GM18867 (cell line): ENCODE results near the gene SLCO1A2.
A peak's percentile ranks its signal among the peaks of the same experiment; 100 is the strongest.

Source experiments
- ATAC-seq: cut with Tn5 transposase; IDR thresholded peaks from one replicate; pipeline ENCODE4 v1.9.1; 2021; ENCODE audit warnings: mild to moderate bottlenecking, moderate library complexity; ENCODE audit not compliant: unreplicated experiment

SLCO1A2 gene

GRCh38 chr12:21336656-21337055 is 1.9 kb upstream of the SLCO1A2 start:
- ATAC-seq: no peak

DNA sequence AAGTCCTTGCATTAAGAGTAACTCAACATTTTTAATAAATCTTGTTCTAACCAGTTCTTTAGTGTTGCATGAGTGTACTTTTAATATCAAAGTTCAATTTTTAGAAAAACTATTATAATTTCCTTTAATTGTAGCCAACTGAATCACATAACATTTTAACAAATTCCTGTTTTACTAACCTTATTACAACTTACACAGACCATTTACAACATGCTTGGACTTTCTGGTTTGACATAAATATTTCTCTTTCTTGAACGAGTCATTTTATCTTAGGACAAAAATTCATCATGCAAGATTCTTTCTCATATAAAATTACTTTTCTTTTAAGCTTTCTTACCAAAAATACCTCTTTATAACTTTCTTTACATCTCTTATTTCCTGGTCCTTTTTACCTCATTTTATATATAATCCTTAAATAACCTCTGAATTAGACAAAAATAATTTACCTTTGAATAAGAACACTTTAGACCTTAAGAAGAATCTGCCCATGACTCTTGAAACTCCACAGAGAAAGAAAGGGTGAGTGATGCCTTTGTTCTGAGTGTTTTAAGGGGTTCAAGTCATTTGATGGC is 3.9 kb downstream of the SLCO1A2 start:
- ATAC-seq: no peak

GRCh38 chr12:21328578-21328977 is 6.1 kb downstream of the SLCO1A2 start:
- no peak for ATAC-seq

DNA sequence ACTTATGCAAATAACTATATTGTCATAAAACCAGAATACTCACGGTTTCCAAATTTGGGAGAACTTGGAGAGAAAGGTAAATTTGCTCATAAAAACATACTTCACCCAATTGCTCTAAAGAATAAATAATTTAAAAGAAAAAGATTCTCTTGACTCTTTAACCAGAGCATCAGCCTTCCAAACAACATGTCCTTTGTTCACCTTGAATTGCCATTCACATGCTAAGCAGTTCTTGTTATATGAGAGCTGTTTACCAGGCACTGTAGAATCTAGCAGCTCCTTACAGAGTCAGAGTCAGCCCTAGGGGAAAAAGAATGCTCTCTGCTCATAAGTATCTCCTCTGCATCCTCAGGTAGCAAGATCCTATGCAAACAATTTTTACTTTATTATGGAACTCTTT is 10.2 kb downstream of the SLCO1A2 start:
- ATAC-seq: no peak

DNA sequence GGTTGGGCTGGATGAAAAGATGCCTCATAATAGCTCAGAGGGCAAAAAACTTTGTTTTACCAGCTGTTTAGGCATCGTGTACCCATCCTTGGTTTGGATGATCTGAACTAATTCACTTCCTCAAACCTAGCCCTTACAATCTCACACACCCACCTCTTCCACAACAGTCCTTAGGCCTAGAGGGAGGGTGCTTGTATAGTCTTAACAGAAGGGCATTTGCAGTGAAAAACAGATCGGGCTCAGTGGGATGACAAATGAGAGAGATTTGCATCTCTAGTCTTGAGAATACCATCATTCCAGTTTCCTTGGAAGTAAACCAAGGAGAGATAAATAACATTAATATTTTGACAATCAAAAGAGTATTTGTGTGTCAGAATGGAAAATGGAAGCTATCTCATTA is 11.0 kb downstream of the SLCO1A2 start:
- no peak for ATAC-seq

DNA sequence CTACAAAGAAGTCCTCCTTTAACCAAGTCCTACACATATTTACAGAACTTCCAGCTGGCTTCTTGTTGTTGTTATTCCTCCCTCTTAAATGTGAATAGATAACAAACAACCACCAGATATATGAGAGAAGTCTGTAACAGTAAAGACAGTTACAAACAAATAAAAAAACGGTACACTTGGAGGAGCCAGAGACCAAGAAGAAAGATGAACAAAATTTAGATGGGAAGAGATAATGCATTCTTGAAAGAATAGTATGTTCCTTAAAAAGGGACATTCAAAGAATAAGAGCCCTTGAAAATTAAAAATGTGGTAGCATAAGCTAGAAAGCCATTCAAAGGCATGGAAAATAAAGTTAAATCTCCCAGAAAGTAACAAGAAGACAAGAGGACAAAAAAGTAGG is 25.9 kb downstream of the SLCO1A2 start:
- no peak for ATAC-seq

DNA sequence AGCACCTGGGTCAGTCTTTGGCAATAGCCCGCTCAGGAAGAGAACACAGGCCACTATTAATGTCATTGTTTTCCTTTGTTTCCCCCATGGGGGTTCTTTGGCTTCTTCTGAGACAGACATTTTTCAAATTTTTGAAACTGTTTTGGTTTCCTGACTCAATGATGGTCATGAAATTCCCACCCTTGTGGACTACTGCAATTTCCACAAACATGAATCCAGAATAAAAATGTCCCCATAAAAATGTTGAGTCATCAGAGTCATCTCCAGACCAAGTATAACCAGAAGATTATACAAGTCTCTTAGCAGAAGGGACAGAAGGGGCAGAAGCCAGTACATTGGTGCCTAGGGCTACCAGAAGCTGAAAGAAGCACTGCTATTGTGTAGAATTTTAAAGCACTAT is 29.1 kb downstream of the SLCO1A2 start:
- ATAC-seq: no peak

GRCh38 chr12:21300632-21301031 is 34.1 kb downstream of the SLCO1A2 start:
- no peak for ATAC-seq

GRCh38 chr12:21296751-21297406 is 37.8 kb downstream of the SLCO1A2 start:
- peak; percentile 73 for ATAC-seq

DNA sequence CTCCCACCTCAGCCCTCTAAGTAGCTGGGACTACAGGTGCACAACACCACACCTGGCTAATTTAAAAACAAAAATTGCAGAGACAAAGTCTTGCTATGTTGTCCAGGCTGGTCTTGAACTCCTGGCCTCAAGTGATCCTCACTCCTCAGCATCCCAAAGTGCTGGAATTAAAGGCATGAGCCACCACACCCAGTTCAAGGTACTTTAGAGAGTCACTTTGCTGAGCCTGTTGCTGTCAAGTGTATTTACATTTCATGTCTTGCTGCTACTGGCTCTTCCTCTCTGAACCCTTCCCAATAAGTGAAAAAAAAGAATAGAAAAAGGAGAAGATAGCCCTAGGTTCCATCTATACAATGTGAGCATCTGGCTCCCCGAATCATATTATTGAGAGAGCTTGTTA is 38.4 kb downstream of the SLCO1A2 start:
- ATAC-seq: peak; percentile 11

DNA sequence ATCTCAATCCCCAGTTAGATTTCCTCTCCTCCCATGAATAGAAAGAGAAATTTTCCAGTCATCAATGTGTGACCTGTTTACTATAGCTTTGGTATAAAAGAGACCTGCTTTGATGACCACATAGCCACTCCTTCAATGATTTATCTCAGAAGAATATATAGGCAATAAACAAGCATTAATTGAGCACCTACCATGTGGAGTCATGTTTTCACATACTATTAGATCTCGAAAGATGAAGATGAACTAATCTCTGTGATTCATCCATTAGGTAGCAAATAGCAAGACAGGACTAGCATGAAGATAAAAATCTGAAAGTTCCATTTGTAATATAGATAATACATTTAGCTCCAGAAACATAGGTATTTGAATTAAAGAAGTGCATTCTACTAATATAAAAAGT is 40.5 kb downstream of the SLCO1A2 start:
- no peak for ATAC-seq

DNA sequence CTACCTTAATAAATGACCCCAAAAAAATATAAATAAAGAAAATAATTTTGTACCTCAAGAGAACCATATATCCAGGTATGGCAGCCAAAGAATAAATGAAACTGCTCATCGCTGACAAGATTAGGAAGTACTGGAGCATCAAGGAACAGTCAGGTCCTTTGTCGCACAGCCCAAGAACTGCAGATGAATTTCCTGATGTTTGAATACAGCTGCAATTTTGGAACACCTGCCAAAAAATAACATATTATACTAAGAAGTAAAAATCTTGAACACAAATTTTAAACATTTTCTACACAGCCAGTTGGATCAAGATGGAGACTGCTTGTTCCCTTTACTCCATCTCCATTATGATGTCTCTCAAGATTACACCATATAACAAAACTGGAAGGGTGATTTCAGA is 42.6 kb downstream of the SLCO1A2 start:
- ATAC-seq: no peak

DNA sequence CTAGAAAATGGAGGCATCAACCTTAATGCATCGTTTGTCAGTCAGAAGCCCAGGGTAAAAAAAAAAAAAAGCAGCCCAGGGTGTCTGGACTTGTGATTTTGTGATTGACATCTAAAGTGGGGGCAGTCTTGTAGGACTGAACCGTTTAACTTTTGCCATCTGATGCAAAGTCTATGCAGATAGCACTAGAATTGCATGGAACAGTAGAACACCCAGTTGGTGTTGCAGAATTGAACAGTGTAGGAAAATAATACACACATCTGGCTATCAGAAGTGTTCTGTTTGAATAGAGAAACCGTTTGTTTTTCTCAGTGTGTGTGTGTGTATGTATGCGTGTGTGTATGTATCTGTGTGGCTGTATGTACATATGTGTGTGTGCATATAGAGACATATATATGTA is 45.0 kb downstream of the SLCO1A2 start:
- no peak for ATAC-seq

DNA sequence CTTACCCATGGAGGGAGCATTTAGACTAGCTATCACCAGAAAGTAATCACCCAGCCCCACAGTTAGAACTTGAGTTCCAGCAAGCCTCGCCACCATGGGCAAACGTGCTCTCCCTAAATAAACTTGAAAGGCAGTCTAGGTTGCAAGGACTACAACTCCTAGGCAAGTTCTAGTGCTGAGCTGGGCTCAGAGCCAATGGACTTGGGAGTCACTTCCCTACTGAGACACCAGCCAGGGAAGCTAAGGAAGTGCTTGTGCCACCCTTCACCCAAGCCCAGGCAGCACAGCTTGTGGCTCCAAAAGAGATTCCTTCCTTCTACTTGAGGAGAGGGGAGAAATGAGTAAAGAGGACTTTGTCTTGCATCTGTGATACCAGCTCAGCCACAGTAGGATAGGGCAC is 57.9 kb downstream of the SLCO1A2 start:
- no peak for ATAC-seq

GRCh38 chr12:21265932-21266331 is 68.8 kb downstream of the SLCO1A2 start:
- ATAC-seq: no peak

DNA sequence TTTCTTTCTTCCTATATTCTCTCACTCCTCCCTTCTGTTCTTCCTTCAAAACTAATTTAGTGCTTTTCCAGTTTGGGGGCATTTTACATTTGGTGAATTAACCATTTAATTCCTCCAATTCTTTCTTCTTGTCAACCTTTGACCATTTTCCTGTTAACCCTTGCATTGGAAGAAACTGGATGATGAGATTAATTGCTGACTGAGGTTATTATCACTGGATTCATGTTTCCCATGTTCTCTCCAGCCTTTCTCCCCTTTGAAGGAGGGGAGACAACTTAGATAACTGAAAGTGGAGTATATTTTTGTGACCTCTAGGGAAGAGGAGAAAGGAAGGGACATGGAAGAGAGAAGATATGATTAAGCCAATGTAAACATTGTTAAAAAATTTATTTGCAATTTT is 70.5 kb downstream of the SLCO1A2 start:
- no peak for ATAC-seq

- ATAC-seq: no peak
These were observed 77.5 kb downstream of the SLCO1A2 start for GRCh38 chr12:21257172-21257571.

DNA sequence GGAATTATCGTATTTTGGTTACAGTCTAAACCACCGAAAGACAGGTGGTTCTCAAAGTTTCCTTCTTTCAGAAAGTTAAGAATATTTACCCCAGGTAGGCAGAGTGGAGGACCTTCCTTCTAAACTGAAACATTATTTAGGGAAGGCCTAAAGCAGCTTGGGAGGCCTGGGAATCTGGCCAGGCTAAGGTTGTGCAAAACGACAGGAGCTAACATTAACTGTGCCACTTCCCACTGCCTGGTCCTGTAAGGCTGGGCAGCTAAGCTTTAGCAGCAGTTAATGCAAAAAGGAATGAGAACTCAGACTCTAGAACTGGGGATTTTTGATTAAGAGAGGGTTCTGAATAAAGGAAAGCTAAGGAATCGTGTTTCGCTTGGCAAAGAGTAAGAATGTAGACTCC is 82.6 kb downstream of the SLCO1A2 start:
- no peak for ATAC-seq

GRCh38 chr12:21248679-21249078 is 86.0 kb downstream of the SLCO1A2 start:
- peak; percentile 53 for ATAC-seq

GRCh38 chr12:21239866-21240265 is 94.9 kb downstream of the SLCO1A2 start:
- ATAC-seq: no peak

GRCh38 chr12:21234395-21234794 is 100.3 kb downstream of the SLCO1A2 start:
- ATAC-seq: no peak

GRCh38 chr12:21223930-21224329 is 110.8 kb downstream of the SLCO1A2 start:
- no peak for ATAC-seq

DNA sequence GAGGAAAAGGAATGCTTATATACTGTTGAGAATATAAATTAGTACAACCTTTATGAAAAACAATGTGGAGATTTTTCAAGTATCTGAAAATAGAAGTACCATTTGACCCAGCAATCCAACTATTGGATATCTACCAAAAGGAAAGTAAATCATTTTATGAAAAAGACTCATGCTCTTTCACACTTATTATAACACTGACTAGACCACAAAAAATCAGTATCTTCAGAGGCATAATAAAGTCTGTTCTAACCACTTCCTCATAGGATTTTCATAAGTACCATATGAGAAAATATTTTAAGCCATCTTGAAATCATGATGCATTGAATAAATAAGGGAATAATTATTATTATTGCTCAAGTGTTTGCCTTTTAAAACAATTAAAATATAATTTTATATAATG is 112.9 kb downstream of the SLCO1A2 start:
- ATAC-seq: peak; percentile 63
